ACC112 (cell line): Measurements from ENCODE around the gene FFAR4.

ENCODE experiments used
- H2AFZ ChIP-seq: fragments of 200-600 bp; sonication (generic); one replicate; pipeline ENCODE4 v1.6.0; 2017; ENCODE audit warnings: antibody characterized with exemption, low read length; ENCODE audit not compliant: unreplicated experiment
- H3K27ac ChIP-seq: fragments of 200-600 bp; sonication (generic); 2 replicates; pipeline ENCODE4 v1.5.1; 2014; ENCODE audit warnings: low read depth, mild to moderate bottlenecking, antibody characterized with exemption, low read length, moderate library complexity
- H3K27me3 ChIP-seq: fragments of 200-600 bp; sonication (generic); 2 replicates; pipeline ENCODE4 v1.6.1; 2014; ENCODE audit warnings: mild to moderate bottlenecking, antibody characterized with exemption, low read length, moderate library complexity, mixed read lengths; ENCODE audit not compliant: insufficient read depth
- H3K36me3 ChIP-seq: fragments of 200-600 bp; sonication (generic); 2 replicates; pipeline ENCODE4 v1.6.1; 2016; ENCODE audit warnings: mild to moderate bottlenecking, antibody characterized with exemption, low read length, moderate library complexity, mixed read lengths; ENCODE audit not compliant: insufficient read depth
- H3K4me1 ChIP-seq: fragments of 200-600 bp; sonication (generic); one replicate; pipeline ENCODE4 v1.6.1; 2016; ENCODE audit warnings: low read length, mixed read lengths; ENCODE audit not compliant: insufficient read depth, unreplicated experiment, control insufficient read depth
- H3K4me3 ChIP-seq: fragments of 200-600 bp; sonication (generic); 2 replicates; pipeline ENCODE4 v1.5.1; 2014; ENCODE audit warnings: mild to moderate bottlenecking, low read depth, low read length
- H3K79me2 ChIP-seq: fragments of 200-600 bp; sonication (generic); one replicate; pipeline ENCODE4 v1.6.0; 2016; ENCODE audit warnings: low read length; ENCODE audit not compliant: control insufficient read depth, unreplicated experiment, insufficient read depth

FFAR4 gene

DNA sequence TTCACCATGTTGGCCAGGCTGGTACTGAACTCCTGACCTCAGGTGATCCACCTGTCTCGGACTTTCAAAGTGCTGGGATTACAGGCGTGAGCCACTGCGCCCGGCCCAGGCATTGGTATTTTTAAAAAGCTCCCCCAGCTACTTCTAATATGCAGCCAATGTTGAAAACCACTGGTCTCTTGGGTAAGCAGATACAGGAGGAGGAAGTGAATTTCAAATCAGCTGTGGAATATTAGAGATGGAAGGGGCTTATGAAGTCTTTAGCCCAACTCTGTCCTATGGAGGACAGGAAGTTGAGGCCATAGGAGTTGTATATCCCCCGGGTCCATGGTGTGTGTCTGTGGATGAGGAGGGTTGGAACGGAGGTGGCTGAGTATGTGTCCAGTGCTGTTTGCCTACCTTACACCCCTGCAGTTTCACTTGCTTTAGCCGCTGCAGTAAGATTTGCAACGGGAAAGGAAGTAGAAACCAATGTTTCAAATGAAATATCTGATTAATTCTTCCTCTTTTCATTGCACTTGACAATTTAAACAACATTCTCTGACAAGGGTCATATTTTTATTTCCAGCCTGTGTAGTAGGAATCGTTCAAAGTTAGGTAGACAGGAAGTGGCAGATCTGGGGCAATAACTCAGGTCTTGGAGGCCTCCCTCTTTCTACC is 49.2 kb downstream of the FFAR4 start:
- no peak overlapping the region for H3K27ac ChIP-seq
- H3K4me3 ChIP-seq: no peak overlapping the region
- no peaks in the 10 kb centered on the region for H3K36me3 ChIP-seq
- peaks cover 35% of the 10 kb centered on the region for H3K27me3 ChIP-seq
- no peaks in the 10 kb centered on the region for H3K4me1 ChIP-seq
- H3K79me2 ChIP-seq: no peaks in the 10 kb centered on the region
- H2AFZ ChIP-seq: no peak overlapping the region

DNA sequence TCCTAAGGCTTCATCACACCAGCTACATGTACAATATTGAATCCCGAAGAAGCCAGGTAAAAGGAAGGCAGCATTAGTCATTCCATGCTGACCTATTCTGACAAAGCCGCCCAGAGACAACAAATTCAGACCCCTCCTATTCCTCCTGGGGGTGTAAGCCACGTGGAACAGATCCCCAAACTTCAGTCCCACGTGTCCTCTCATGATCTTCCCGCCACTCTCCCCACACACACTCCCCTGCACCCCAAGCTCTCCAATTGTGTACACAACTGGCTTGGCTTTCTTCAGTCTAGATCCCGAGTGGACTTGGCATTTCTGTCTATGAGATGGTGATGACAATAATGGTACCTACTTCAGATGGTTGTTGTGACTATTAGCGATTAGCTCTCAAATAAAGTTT is 54.5 kb downstream of the FFAR4 start:
- no peak overlapping the region for H3K27ac ChIP-seq
- H3K4me1 ChIP-seq: no peaks in the 10 kb centered on the region
- H2AFZ ChIP-seq: no peak overlapping the region
- H3K36me3 ChIP-seq: no peaks in the 10 kb centered on the region
- no peak overlapping the region for H3K4me3 ChIP-seq
- H3K79me2 ChIP-seq: no peaks in the 10 kb centered on the region
- peaks cover 55% of the 10 kb centered on the region for H3K27me3 ChIP-seq

DNA sequence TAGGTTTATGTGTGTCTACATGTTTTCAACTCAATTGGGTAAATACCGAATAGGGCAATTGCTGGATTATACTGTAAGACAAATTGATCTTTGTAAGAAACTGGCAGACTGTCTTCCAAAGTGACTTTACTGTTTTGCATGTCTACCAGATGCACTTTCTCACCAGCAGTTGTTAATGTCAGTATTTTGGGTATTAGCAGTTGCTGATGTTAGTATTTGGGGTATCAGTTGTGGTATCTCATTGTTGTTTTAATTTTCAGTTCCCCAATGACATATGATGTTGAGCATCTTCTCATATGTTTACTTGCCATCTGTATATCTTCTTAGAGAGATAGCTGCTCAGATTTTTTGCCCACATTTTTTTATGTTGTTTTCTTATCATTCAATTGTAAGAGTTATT is 56.5 kb downstream of the FFAR4 start:
- no peak overlapping the region for H3K27ac ChIP-seq

DNA sequence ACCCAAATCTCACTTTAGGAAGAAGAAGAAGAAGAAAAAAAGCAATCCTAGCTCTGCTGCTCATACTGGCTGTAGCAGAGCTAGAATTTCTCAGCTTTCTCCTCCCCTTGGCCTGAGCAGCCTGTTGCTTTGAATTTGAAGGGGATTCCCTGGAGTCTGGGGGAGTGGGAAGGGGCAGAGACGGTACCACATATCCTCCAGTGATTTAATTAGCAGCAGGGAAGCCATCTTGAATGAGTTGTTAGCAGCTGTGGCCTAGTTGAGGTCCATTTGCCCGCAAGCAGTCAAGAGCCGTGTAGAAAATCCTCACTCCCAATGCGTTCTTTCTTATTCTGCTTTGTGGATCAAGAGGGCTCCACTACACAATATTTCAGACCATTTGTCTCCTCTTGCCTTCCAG is 62.4 kb downstream of the FFAR4 start:
- Histone ChIP-seq H2AFZ (no peak overlapping the region), H3K27ac (no peak overlapping the region), H3K4me1 (no peaks in the 10 kb centered on the region), H3K79me2 (no peaks in the 10 kb centered on the region), H3K36me3 (no peaks in the 10 kb centered on the region), H3K4me3 (no peak overlapping the region), H3K27me3 (peaks cover 4% of the 10 kb centered on the region)

More for the DNA sequence above, 56.5 kb downstream of the FFAR4 start:
- no peak overlapping the region for H3K4me3 ChIP-seq
- no peaks in the 10 kb centered on the region for H3K36me3 ChIP-seq
- no peaks in the 10 kb centered on the region for H3K79me2 ChIP-seq
- no peak overlapping the region for H2AFZ ChIP-seq
- no peaks in the 10 kb centered on the region for H3K4me1 ChIP-seq
- H3K27me3 ChIP-seq: peaks cover 55% of the 10 kb centered on the region

DNA sequence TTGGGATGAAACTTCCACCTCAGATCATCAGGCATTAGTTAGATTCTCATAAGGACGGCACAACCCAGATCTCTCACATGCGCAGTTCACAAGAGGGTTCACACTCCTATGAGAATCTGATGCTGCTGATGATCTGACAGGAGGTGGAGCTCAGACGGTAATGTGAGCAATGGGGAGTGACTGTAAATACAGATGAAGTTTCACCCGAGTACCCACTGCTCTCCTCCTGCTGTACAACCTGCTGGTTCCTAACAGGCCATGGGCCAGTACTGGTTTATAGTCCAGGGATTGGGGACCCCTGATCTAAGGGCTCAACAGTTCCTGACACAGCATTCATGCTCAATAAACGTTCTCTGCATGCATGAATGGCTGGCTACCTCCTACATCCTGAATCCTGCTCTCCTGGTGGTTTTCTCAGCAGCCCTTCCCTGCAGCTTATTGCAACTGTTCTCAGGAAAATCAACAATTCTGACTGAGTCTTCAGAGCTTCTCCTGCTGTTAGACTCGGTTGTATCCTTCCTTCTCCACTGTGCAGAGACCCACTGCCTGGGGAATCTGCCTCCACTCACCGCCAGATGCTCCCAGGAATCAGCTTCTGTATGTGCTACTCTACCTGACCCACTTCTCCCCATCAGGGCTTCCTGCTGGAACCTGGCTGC is 63.3 kb downstream of the FFAR4 start:
- Histone ChIP-seq H3K4me3 (no peak overlapping the region), H3K27ac (no peak overlapping the region), H3K4me1 (no peaks in the 10 kb centered on the region), H3K27me3 (peaks cover 4% of the 10 kb centered on the region; the same call in 1 of the 2 replicates), H2AFZ (no peak overlapping the region), H3K79me2 (no peaks in the 10 kb centered on the region), H3K36me3 (no peaks in the 10 kb centered on the region)

DNA sequence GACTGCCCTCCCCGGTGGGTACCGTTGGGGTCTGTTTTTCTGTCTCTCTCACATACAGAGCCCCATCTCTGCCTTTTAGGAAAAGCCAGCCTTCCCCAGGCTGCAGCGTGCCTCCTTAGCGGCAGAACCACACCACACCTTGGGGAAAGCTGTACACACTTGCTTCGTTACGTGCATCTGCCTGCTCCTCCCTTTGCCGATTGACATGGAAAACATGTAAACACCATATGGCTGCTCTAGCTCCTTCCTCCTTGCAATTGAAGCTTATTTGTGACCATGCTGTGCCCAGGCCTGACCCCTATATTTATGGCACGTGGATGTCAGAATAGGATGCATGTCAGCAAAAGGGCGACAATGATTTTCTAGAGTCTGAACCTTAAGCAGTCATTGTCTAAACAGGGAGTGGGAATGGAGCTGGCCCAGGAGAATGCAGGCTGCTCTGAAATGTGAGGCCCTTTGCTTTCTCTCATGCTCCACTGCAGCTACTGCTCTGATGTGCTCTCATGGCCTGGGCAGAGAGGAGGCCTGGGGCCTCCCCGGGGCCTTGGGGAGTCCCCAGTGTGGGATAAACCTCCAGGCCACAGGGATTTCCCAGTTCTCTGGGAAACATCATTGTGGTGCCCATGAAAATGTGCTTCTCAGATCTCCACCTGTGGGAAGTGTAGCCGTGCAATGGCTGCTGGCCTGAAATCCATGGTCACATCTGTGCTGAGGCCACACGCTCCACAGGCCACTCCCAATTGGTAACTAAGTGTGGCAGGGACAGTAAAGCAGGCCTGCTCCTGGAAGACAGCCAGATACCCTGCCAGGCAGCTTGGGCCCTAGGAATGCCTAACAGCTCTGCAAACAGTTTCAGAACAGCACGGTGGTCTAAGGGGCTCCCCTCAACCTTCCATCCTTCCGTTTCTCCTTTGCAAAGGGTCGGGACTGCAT is 64.4 kb downstream of the FFAR4 start:
- no peak overlapping the region for H3K27ac ChIP-seq
- H3K36me3 ChIP-seq: no peaks in the 10 kb centered on the region
- no peaks in the 10 kb centered on the region for H3K4me1 ChIP-seq
- no peak overlapping the region for H2AFZ ChIP-seq
- no peak overlapping the region for H3K4me3 ChIP-seq
- no peaks in the 10 kb centered on the region for H3K79me2 ChIP-seq
- peaks cover 6% of the 10 kb centered on the region; the same call in 1 of the 2 replicates for H3K27me3 ChIP-seq
